ENCODE data around the gene IGF2R.

Gene IGF2R

GRCh38 chr6:159977904-159978268 is 9.0 kb downstream of the IGF2R start:
- H3K4me3 ChIP-seq (ENCODE audit: low read length), result no peak overlapping the region
- H3K27me3 ChIP-seq (replicated peaks; ENCODE audit: control insufficient read depth, insufficient read depth, low read length), result no peaks in the 10 kb centered on the region
- H3K9ac ChIP-seq (ENCODE audit: low read length), result no peak overlapping the region
- H3K4me1 ChIP-seq (ENCODE audit: control insufficient read depth, insufficient read depth, low read length), result peaks cover 65% of the 10 kb centered on the region
- DNase-seq (ENCODE audit: low read depth), result no peak
- no peaks in the 10 kb centered on the region for H3K36me3 ChIP-seq (ENCODE audit: control insufficient read depth, insufficient read depth, low read length, severe bottlenecking)
- no peaks in the 10 kb centered on the region for H3K9me3 ChIP-seq (ENCODE audit: control insufficient read depth, low read length)

- no peaks in the 10 kb centered on the region for H3K27me3 ChIP-seq (replicated peaks; ENCODE audit: control insufficient read depth, insufficient read depth, low read length)
- no peak overlapping the region for H3K9ac ChIP-seq (ENCODE audit: low read length)
- H3K4me1 ChIP-seq (ENCODE audit: control insufficient read depth, insufficient read depth, low read length), result peaks cover 65% of the 10 kb centered on the region
- H3K9me3 ChIP-seq (ENCODE audit: control insufficient read depth, low read length), result no peaks in the 10 kb centered on the region
- H3K36me3 ChIP-seq (ENCODE audit: control insufficient read depth, insufficient read depth, low read length, severe bottlenecking), result no peaks in the 10 kb centered on the region
- no peak for DNase-seq (ENCODE audit: low read depth)
- H3K4me3 ChIP-seq (ENCODE audit: low read length), result no peak overlapping the region
Measured at GRCh38 chr6:159978291-159979135, 9.6 kb downstream of the IGF2R start.

- DNase-seq (ENCODE audit: low read depth), result peak; percentile 45
- Histone ChIP-seq H3K4me1 (ENCODE audit: control insufficient read depth, insufficient read depth, low read length) (peaks cover 65% of the 10 kb centered on the region), H3K4me3 (ENCODE audit: low read length) (no peak overlapping the region), H3K9ac (ENCODE audit: low read length) (no peak overlapping the region), H3K36me3 (ENCODE audit: control insufficient read depth, insufficient read depth, low read length, severe bottlenecking) (no peaks in the 10 kb centered on the region), H3K27me3 (replicated peaks; ENCODE audit: control insufficient read depth, insufficient read depth, low read length) (no peaks in the 10 kb centered on the region), H3K9me3 (ENCODE audit: control insufficient read depth, low read length) (no peaks in the 10 kb centered on the region)
Measured at GRCh38 chr6:159979136-159979874, 10.4 kb downstream of the IGF2R start.

GRCh38 chr6:159980474-159980873 is 11.6 kb downstream of the IGF2R start:
- no peaks in the 10 kb centered on the region for H3K9me3 ChIP-seq (ENCODE audit: control insufficient read depth, low read length)
- no peak overlapping the region for H3K4me3 ChIP-seq (ENCODE audit: low read length)
- no peaks in the 10 kb centered on the region for H3K36me3 ChIP-seq (ENCODE audit: control insufficient read depth, insufficient read depth, low read length, severe bottlenecking)
- no peak for DNase-seq (ENCODE audit: low read depth)
- no peaks in the 10 kb centered on the region for H3K27me3 ChIP-seq (replicated peaks; ENCODE audit: control insufficient read depth, insufficient read depth, low read length)
- H3K9ac ChIP-seq (ENCODE audit: low read length), result no peak overlapping the region
- H3K4me1 ChIP-seq (ENCODE audit: control insufficient read depth, insufficient read depth, low read length), result peaks cover 65% of the 10 kb centered on the region

DNA sequence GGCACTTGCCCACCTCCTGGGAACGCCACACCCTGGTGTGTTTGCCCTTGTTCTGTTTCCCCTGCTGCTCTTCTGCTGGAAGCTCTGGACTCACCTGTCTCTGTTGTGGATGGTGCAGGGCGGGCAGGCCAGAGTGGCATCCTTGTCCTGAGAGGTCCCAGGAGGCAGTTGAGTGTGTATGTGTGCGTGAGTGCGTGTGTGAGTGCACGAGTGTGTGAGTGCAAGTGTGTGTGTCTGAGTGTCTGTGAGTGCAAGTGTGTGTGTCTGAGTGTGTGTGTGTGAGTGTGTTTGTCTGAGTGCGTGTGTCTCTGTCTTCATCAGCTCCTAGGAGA is 12.2 kb downstream of the IGF2R start:
- H3K9ac ChIP-seq (ENCODE audit: low read length), result no peak overlapping the region
- H3K4me1 ChIP-seq (ENCODE audit: control insufficient read depth, insufficient read depth, low read length), result peaks cover 70% of the 10 kb centered on the region

DNA sequence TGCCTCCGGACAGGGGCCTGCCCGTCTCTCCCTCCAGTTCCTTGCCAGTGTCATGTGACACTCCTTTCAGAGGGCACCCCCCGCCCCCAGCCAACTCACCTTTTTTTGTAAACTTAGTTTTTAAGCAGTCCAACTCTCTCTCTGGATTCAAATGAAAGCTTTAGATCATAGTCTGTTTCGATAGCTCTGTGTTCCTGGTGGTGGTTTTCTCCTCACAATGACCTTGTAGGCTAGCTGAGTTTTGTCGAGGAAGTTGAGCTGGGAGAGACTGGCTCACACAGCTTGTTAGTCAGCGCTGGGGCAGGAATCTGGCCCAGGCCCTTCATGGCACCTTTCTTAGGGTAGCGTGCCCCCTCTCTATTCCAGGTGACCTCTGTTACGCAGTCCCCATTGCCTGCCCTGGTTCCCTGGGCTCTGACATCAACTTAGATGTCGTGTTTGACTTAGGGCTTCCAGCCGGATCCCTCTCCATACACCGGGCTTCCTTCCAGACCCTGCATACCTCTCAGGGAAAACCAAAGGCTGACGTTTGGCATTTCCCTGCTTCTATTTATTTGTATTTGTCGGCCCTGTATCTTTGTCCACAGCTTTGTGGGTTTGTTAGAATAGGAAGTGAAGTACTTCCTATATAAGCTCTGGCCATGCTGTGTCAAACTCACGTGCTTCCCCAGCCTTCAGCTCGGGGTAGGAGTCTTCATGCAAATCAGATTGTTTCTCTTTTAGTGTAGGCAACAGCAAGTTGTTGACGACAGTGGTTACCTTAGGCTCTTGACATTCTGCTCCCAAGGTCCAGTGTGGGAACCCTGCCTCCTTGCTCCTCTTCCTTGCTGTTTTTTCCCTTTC is 12.7 kb downstream of the IGF2R start:
- H3K4me1 ChIP-seq (ENCODE audit: control insufficient read depth, insufficient read depth, low read length), result peaks cover 69% of the 10 kb centered on the region
- H3K36me3 ChIP-seq (ENCODE audit: control insufficient read depth, insufficient read depth, low read length, severe bottlenecking), result no peaks in the 10 kb centered on the region
- no peak overlapping the region for H3K9ac ChIP-seq (ENCODE audit: low read length)
- H3K4me3 ChIP-seq (ENCODE audit: low read length), result no peak overlapping the region
- no peaks in the 10 kb centered on the region for H3K27me3 ChIP-seq (replicated peaks; ENCODE audit: control insufficient read depth, insufficient read depth, low read length)
- DNase-seq (ENCODE audit: low read depth), result peak; percentile 37
- H3K9me3 ChIP-seq (ENCODE audit: control insufficient read depth, low read length), result no peaks in the 10 kb centered on the region

More for the DNA sequence above, 12.2 kb downstream of the IGF2R start:
- Histone ChIP-seq H3K27me3 (replicated peaks; ENCODE audit: control insufficient read depth, insufficient read depth, low read length) (no peaks in the 10 kb centered on the region), H3K9me3 (ENCODE audit: control insufficient read depth, low read length) (no peaks in the 10 kb centered on the region), H3K36me3 (ENCODE audit: control insufficient read depth, insufficient read depth, low read length, severe bottlenecking) (no peaks in the 10 kb centered on the region), H3K4me3 (ENCODE audit: low read length) (no peak overlapping the region)
- no peak for DNase-seq (ENCODE audit: low read depth)

DNA sequence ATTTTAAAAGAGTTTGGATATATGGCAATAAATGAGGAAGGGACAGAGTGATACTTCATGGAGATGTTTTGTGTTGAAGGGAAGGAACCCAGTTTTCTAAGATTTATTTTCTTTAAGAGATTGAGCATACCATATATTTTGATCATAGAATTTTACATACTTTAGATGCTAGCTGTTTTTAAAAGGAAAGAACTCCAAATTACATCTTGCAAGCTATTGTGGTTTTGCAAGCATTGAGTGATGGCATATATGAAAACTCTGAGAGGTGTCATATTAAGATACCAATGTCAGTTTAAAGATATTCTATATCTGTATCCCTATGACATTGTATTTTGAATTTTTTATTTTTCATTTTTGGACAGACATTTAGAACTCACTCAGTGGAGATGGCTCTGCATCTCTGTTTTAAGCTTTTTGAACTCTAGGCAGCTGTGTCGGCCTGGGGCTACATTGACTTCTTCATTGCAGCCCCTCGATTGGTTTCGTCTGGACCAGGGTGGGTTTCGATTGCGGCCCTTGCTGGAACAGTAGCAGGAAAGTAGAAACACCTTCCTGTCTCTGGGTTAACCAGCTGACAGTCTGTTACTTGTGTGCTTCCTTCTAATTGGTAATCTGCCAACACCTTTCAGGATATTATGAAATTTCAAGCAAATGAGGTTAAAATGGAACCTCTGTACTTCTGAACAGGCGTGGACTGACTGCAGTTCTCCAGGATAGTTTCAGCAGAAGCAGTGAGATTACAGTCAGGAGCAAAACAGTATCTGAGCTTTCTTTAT is 14.0 kb downstream of the IGF2R start:
- Histone ChIP-seq H3K27me3 (replicated peaks; ENCODE audit: control insufficient read depth, insufficient read depth, low read length) (no peaks in the 10 kb centered on the region), H3K9me3 (ENCODE audit: control insufficient read depth, low read length) (no peaks in the 10 kb centered on the region), H3K4me1 (ENCODE audit: control insufficient read depth, insufficient read depth, low read length) (peaks cover 56% of the 10 kb centered on the region), H3K9ac (ENCODE audit: low read length) (no peak overlapping the region), H3K36me3 (ENCODE audit: control insufficient read depth, insufficient read depth, low read length, severe bottlenecking) (no peaks in the 10 kb centered on the region), H3K4me3 (ENCODE audit: low read length) (no peak overlapping the region)
- peak; percentile 58 for DNase-seq (ENCODE audit: low read depth)

GRCh38 chr6:159983641-159984080 is 14.8 kb downstream of the IGF2R start:
- no peak overlapping the region for H3K4me3 ChIP-seq (ENCODE audit: low read length)
- no peaks in the 10 kb centered on the region for H3K27me3 ChIP-seq (replicated peaks; ENCODE audit: control insufficient read depth, insufficient read depth, low read length)
- DNase-seq (ENCODE audit: low read depth), result peak; percentile 44
- peaks cover 53% of the 10 kb centered on the region for H3K4me1 ChIP-seq (ENCODE audit: control insufficient read depth, insufficient read depth, low read length)
- no peaks in the 10 kb centered on the region for H3K36me3 ChIP-seq (ENCODE audit: control insufficient read depth, insufficient read depth, low read length, severe bottlenecking)
- H3K9ac ChIP-seq (ENCODE audit: low read length), result no peak overlapping the region
- H3K9me3 ChIP-seq (ENCODE audit: control insufficient read depth, low read length), result no peaks in the 10 kb centered on the region

DNA sequence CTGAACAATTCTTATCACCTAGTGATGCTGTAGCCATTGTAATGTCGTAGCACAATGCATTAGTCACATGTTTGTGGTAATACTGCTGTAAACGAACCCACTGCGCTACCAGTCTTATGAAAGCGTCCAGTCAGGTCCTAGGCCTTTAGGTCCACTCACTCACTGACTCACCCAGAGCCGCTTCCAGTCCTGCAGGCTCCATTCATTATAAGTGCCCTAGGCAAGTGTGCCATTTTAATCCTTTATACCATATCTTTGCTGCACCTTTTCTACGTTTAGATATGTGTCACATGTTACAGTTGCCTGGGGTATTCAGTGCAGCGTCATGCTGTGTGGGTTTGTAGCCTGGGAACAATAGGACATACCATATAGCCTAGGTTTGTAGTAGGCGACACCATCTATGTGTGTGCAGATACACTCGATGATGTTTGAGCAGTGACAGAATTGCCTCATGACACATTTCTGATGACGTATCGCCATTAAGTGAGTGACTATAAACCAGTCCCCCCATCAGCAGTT is 15.4 kb downstream of the IGF2R start:
- H3K27me3 ChIP-seq (replicated peaks; ENCODE audit: control insufficient read depth, insufficient read depth, low read length), result no peaks in the 10 kb centered on the region
- no peaks in the 10 kb centered on the region for H3K9me3 ChIP-seq (ENCODE audit: control insufficient read depth, low read length)

GRCh38 chr6:159985296-159985945 is 16.5 kb downstream of the IGF2R start:
- no peaks in the 10 kb centered on the region for H3K36me3 ChIP-seq (ENCODE audit: control insufficient read depth, insufficient read depth, low read length, severe bottlenecking)
- H3K9me3 ChIP-seq (ENCODE audit: control insufficient read depth, low read length), result no peaks in the 10 kb centered on the region
- DNase-seq (ENCODE audit: low read depth), result no peak
- no peak overlapping the region for H3K4me3 ChIP-seq (ENCODE audit: low read length)
- no peak overlapping the region for H3K9ac ChIP-seq (ENCODE audit: low read length)
- no peaks in the 10 kb centered on the region for H3K27me3 ChIP-seq (replicated peaks; ENCODE audit: control insufficient read depth, insufficient read depth, low read length)
- peaks cover 61% of the 10 kb centered on the region for H3K4me1 ChIP-seq (ENCODE audit: control insufficient read depth, insufficient read depth, low read length)

More for the DNA sequence above, 15.4 kb downstream of the IGF2R start:
- Histone ChIP-seq H3K4me1 (ENCODE audit: control insufficient read depth, insufficient read depth, low read length) (peaks cover 53% of the 10 kb centered on the region), H3K4me3 (ENCODE audit: low read length) (no peak overlapping the region), H3K9ac (ENCODE audit: low read length) (no peak overlapping the region), H3K36me3 (ENCODE audit: control insufficient read depth, insufficient read depth, low read length, severe bottlenecking) (no peaks in the 10 kb centered on the region)
- DNase-seq (ENCODE audit: low read depth), result peak; percentile 15

Measured in adipocyte (in vitro differentiated cells).